ENCODE measurements around the gene GAREM1.

Gene GAREM1

GRCh38 chr18:32308493-32309120 lies 162.1 kb downstream of the GAREM1 start:
- Histone ChIP-seq H3K4me1 (ENCODE audit: control insufficient read depth, insufficient read depth, low read length, unreplicated experiment) (peaks cover 14% of the 10 kb centered on the region), H3K79me2 (ENCODE audit: control insufficient read depth, insufficient read depth, low read length, unreplicated experiment) (no peaks in the 10 kb centered on the region), H2AFZ (ENCODE audit: low read length, unreplicated experiment) (no peak overlapping the region), H3K27me3 (ENCODE audit: insufficient read depth, low read length) (no peaks in the 10 kb centered on the region), H3K4me3 (ENCODE audit: low read depth, low read length) (peak overlapping the region; percentile 14), H3K27ac (ENCODE audit: low read depth, low read length) (peak overlapping the region; percentile 57), H3K36me3 (ENCODE audit: insufficient read depth, low read length) (no peaks in the 10 kb centered on the region)

GRCh38 chr18:32303400-32303799 lies 167.3 kb downstream of the GAREM1 start:
- peak overlapping the region; percentile 95; the same call in 1 of the 2 replicates for H3K27ac ChIP-seq (ENCODE audit: low read depth, low read length)
- H3K4me3 ChIP-seq (ENCODE audit: low read depth, low read length), result no peak overlapping the region
- no peaks in the 10 kb centered on the region for H3K79me2 ChIP-seq (ENCODE audit: control insufficient read depth, insufficient read depth, low read length, unreplicated experiment)
- H3K27me3 ChIP-seq (ENCODE audit: insufficient read depth, low read length), result no peaks in the 10 kb centered on the region
- no peaks in the 10 kb centered on the region for H3K36me3 ChIP-seq (ENCODE audit: insufficient read depth, low read length)
- peaks cover 27% of the 10 kb centered on the region for H3K4me1 ChIP-seq (ENCODE audit: control insufficient read depth, insufficient read depth, low read length, unreplicated experiment)
- H2AFZ ChIP-seq (ENCODE audit: low read length, unreplicated experiment), result no peak overlapping the region

- H3K4me1 ChIP-seq (ENCODE audit: control insufficient read depth, insufficient read depth, low read length, unreplicated experiment), result peaks cover 27% of the 10 kb centered on the region
- no peak overlapping the region for H3K4me3 ChIP-seq (ENCODE audit: low read depth, low read length)
- no peak overlapping the region for H2AFZ ChIP-seq (ENCODE audit: low read length, unreplicated experiment)
- H3K79me2 ChIP-seq (ENCODE audit: control insufficient read depth, insufficient read depth, low read length, unreplicated experiment), result no peaks in the 10 kb centered on the region
- H3K36me3 ChIP-seq (ENCODE audit: insufficient read depth, low read length), result no peaks in the 10 kb centered on the region
- peak overlapping the region; percentile 95 for H3K27ac ChIP-seq (ENCODE audit: low read depth, low read length)
- H3K27me3 ChIP-seq (ENCODE audit: insufficient read depth, low read length), result no peaks in the 10 kb centered on the region
Measured at GRCh38 chr18:32302806-32303205, 167.9 kb downstream of the GAREM1 start.

GRCh38 chr18:32301976-32302743 lies 168.5 kb downstream of the GAREM1 start:
- Histone ChIP-seq H3K27ac (ENCODE audit: low read depth, low read length) (peak overlapping the region; percentile 95), H3K4me3 (ENCODE audit: low read depth, low read length) (peak overlapping the region; percentile 25), H2AFZ (ENCODE audit: low read length, unreplicated experiment) (peak overlapping the region; percentile 55), H3K79me2 (ENCODE audit: control insufficient read depth, insufficient read depth, low read length, unreplicated experiment) (no peaks in the 10 kb centered on the region), H3K36me3 (ENCODE audit: insufficient read depth, low read length) (no peaks in the 10 kb centered on the region), H3K27me3 (ENCODE audit: insufficient read depth, low read length) (no peaks in the 10 kb centered on the region), H3K4me1 (ENCODE audit: control insufficient read depth, insufficient read depth, low read length, unreplicated experiment) (peaks cover 27% of the 10 kb centered on the region)

GRCh38 chr18:32301361-32301760 lies 169.3 kb downstream of the GAREM1 start:
- Histone ChIP-seq H3K27ac (ENCODE audit: low read depth, low read length) (peak overlapping the region; percentile 95), H3K36me3 (ENCODE audit: insufficient read depth, low read length) (no peaks in the 10 kb centered on the region), H3K27me3 (ENCODE audit: insufficient read depth, low read length) (no peaks in the 10 kb centered on the region), H3K79me2 (ENCODE audit: control insufficient read depth, insufficient read depth, low read length, unreplicated experiment) (no peaks in the 10 kb centered on the region), H3K4me1 (ENCODE audit: control insufficient read depth, insufficient read depth, low read length, unreplicated experiment) (peaks cover 27% of the 10 kb centered on the region), H3K4me3 (ENCODE audit: low read depth, low read length) (peak overlapping the region; percentile 25), H2AFZ (ENCODE audit: low read length, unreplicated experiment) (peak overlapping the region; percentile 57)

GRCh38 chr18:32300914-32301313 lies 169.8 kb downstream of the GAREM1 start:
- Histone ChIP-seq H2AFZ (ENCODE audit: low read length, unreplicated experiment) (peak overlapping the region; percentile 57), H3K27ac (ENCODE audit: low read depth, low read length) (peak overlapping the region; percentile 95), H3K79me2 (ENCODE audit: control insufficient read depth, insufficient read depth, low read length, unreplicated experiment) (no peaks in the 10 kb centered on the region), H3K4me3 (ENCODE audit: low read depth, low read length) (peak overlapping the region; percentile 25), H3K36me3 (ENCODE audit: insufficient read depth, low read length) (no peaks in the 10 kb centered on the region), H3K27me3 (ENCODE audit: insufficient read depth, low read length) (no peaks in the 10 kb centered on the region), H3K4me1 (ENCODE audit: control insufficient read depth, insufficient read depth, low read length, unreplicated experiment) (peaks cover 27% of the 10 kb centered on the region)

- no peaks in the 10 kb centered on the region for H3K36me3 ChIP-seq (ENCODE audit: insufficient read depth, low read length)
- H3K79me2 ChIP-seq (ENCODE audit: control insufficient read depth, insufficient read depth, low read length, unreplicated experiment), result no peaks in the 10 kb centered on the region
- no peak overlapping the region for H2AFZ ChIP-seq (ENCODE audit: low read length, unreplicated experiment)
- no peak overlapping the region for H3K4me3 ChIP-seq (ENCODE audit: low read depth, low read length)
- no peak overlapping the region for H3K27ac ChIP-seq (ENCODE audit: low read depth, low read length)
- no peaks in the 10 kb centered on the region for H3K27me3 ChIP-seq (ENCODE audit: insufficient read depth, low read length)
- peaks cover 27% of the 10 kb centered on the region for H3K4me1 ChIP-seq (ENCODE audit: control insufficient read depth, insufficient read depth, low read length, unreplicated experiment)
Measured at GRCh38 chr18:32299484-32299883, 171.2 kb downstream of the GAREM1 start.

GRCh38 chr18:32298171-32298667 lies 172.5 kb downstream of the GAREM1 start:
- Histone ChIP-seq H3K27me3 (ENCODE audit: insufficient read depth, low read length) (no peaks in the 10 kb centered on the region), H3K4me3 (ENCODE audit: low read depth, low read length) (0 out of 2 replicates have a peak overlapping the region, but pooled peaks have one; percentile 17), H3K79me2 (ENCODE audit: control insufficient read depth, insufficient read depth, low read length, unreplicated experiment) (no peaks in the 10 kb centered on the region), H3K27ac (ENCODE audit: low read depth, low read length) (0 out of 2 replicates have a peak overlapping the region, but pooled peaks have one; percentile 13), H3K4me1 (ENCODE audit: control insufficient read depth, insufficient read depth, low read length, unreplicated experiment) (peaks cover 23% of the 10 kb centered on the region), H3K36me3 (ENCODE audit: insufficient read depth, low read length) (no peaks in the 10 kb centered on the region), H2AFZ (ENCODE audit: low read length, unreplicated experiment) (no peak overlapping the region)

GRCh38 chr18:32297579-32298170 lies 173.0 kb downstream of the GAREM1 start:
- Histone ChIP-seq H2AFZ (ENCODE audit: low read length, unreplicated experiment) (no peak overlapping the region), H3K4me3 (ENCODE audit: low read depth, low read length) (0 out of 2 replicates have a peak overlapping the region, but pooled peaks have one; percentile 17), H3K79me2 (ENCODE audit: control insufficient read depth, insufficient read depth, low read length, unreplicated experiment) (no peaks in the 10 kb centered on the region), H3K27me3 (ENCODE audit: insufficient read depth, low read length) (no peaks in the 10 kb centered on the region), H3K36me3 (ENCODE audit: insufficient read depth, low read length) (no peaks in the 10 kb centered on the region), H3K27ac (ENCODE audit: low read depth, low read length) (no peak overlapping the region), H3K4me1 (ENCODE audit: control insufficient read depth, insufficient read depth, low read length, unreplicated experiment) (peaks cover 18% of the 10 kb centered on the region)

GRCh38 chr18:32296851-32297250 lies 173.8 kb downstream of the GAREM1 start:
- no peak overlapping the region for H3K27ac ChIP-seq (ENCODE audit: low read depth, low read length)
- H3K4me1 ChIP-seq (ENCODE audit: control insufficient read depth, insufficient read depth, low read length, unreplicated experiment), result peaks cover 11% of the 10 kb centered on the region
- no peaks in the 10 kb centered on the region for H3K79me2 ChIP-seq (ENCODE audit: control insufficient read depth, insufficient read depth, low read length, unreplicated experiment)
- no peaks in the 10 kb centered on the region for H3K27me3 ChIP-seq (ENCODE audit: insufficient read depth, low read length)
- H2AFZ ChIP-seq (ENCODE audit: low read length, unreplicated experiment), result no peak overlapping the region
- no peak overlapping the region for H3K4me3 ChIP-seq (ENCODE audit: low read depth, low read length)
- H3K36me3 ChIP-seq (ENCODE audit: insufficient read depth, low read length), result no peaks in the 10 kb centered on the region
